HG02759 (cell line): Measurements from ENCODE around the gene MXD3.
"Not testable (repeated sequence)": the region's sequence is repeated elsewhere in the genome, so short reads cannot be mapped to it uniquely, and the experiment has no call there.

Experiments
- ATAC-seq: cut with Tn5 transposase; IDR thresholded peaks from one replicate; pipeline ENCODE4 v1.9.1; 2021; ENCODE audit warnings: mild to moderate bottlenecking, moderate library complexity; ENCODE audit not compliant: unreplicated experiment

MXD3 gene

GRCh38 chr5:177270653-177271052, 41.0 kb downstream of the MXD3 start:
- ATAC-seq = no peak

- no peak for ATAC-seq
Measured at GRCh38 chr5:177269976-177270375, 41.7 kb downstream of the MXD3 start.

GRCh38 chr5:177269232-177269895, 42.3 kb downstream of the MXD3 start:
- ATAC-seq = no peak

- ATAC-seq = no peak
Measured at GRCh38 chr5:177265395-177265794, 46.3 kb downstream of the MXD3 start.

GRCh38 chr5:177264178-177264577, 47.5 kb downstream of the MXD3 start:
- ATAC-seq = no peak

GRCh38 chr5:177261510-177261909, 50.2 kb downstream of the MXD3 start:
- ATAC-seq = no peak

- ATAC-seq = no peak
Measured at GRCh38 chr5:177260961-177261360, 50.7 kb downstream of the MXD3 start.

GRCh38 chr5:177258711-177259110, 53.0 kb downstream of the MXD3 start:
- ATAC-seq = not testable (repeated sequence)
